Measurements from ENCODE around the gene WWOX. TPM values are rescaled to one million over a fixed set of nuclear protein-coding genes. Genes with fewer than 3 reads are reported as not detected.
A peak's percentile ranks its signal among the peaks of the same experiment; 100 is the strongest.
"Not testable (repeated sequence)": the region's sequence is repeated elsewhere in the genome, so short reads cannot be mapped to it uniquely, and the experiment has no call there.

The WWOX gene
- total RNA-seq, 1 donor from 2014 or later, result 11.2 TPM

- no peak for ATAC-seq
These were observed 565.6 kb downstream of the WWOX start for GRCh38 chr16:78664811-78665772.

GRCh38 chr16:78666318-78666717, 566.9 kb downstream of the WWOX start:
- no peak for ATAC-seq

DNA sequence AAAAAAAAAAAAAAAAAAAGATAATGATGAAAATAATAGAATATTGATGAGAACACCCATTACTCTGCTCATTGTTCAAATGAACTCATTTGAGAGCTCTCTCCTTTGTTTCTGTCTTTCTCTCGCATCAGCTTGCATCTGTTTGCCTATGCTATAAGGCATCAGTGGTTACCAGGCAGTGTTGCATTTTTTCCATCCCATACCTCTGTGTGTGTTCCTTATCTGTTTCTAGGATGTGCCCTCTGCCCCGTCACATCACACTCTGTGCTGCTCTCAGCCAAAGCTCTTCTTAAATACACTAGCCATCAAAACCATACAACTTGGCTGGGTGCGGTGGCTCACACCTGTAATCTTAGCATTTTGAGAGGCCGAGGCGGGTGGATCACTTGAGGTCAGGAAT, 568.2 kb downstream of the WWOX start:
- no peak for ATAC-seq

DNA sequence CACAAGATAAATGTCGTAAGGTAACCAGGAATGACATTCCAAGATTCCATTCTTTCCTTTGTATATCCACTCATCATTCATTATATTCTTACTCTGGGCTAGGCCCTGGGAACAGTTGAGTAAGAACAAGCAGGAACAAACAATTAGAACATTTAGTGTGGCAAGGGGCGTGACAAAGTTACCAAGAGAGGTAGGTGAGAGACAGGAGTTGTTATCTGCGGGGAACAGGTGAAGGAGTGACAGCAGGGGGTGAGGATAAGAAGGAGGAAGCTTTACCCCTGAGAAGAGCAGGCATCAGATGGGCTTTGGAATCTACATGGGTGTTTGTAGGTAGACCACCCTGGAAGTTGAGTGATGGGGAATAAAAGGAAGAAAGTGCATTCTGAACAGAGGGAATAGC, 568.9 kb downstream of the WWOX start:
- ATAC-seq, result no peak

DNA sequence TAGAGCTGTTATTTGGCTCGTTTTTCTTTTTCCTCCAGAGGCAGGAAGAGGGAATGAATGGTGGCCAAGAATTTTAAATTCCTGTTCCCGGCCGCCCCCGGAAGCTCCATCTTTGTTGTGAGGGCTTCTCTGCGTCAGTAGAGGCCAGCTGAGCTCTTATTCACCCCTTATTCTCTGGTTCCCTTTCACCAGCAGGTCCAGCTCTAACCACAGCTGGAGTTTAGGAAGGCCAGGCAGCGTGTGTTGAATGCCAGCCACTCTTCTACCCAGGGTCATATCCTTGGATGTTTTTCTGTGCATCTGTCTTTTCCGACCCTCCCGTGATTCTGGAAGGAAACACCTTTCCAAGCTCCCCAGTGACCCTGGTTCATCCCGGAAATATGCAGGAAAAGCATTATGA, 570.5 kb downstream of the WWOX start:
- no peak for ATAC-seq

DNA sequence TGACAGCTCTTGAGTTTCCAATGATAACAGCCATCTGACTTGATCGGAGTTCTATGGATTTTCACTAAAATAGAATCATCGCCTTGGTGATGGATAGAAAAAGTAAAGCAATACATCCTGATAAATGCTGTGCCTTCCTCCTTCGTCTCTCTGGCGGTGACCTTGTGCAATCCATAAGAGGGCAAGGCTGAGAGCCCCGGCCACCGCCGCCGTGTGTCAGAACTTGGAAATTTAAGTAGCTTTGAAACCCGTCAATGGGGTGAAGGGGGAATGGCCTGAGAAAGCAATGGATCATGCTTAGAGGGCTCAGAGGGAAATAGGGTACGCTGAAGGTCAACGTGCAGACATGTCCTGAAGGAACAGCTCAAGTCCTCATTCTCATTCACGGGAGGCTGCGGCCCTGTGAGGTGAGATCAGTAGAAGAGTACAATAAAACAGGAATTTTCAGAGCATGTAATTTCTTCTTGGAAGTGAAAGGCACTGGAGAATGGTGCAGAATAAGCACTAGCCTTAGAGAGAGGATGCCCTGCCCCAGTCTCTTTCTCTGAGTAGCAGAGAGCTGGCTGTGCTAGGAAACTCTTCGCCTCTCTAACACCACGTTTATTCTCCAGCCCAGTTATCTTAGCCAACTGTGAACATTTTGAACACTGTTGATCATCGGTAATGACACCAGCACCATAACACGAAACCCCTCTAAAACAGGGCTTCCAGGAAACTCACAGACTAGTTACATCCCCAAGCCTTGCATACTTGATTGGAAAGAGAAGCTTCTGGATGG, 573.5 kb downstream of the WWOX start:
- ATAC-seq, result no peak

- ATAC-seq, result no peak
These were observed 574.4 kb downstream of the WWOX start for GRCh38 chr16:78673884-78674283.

GRCh38 chr16:78675312-78675711, 575.9 kb downstream of the WWOX start:
- no peak for ATAC-seq

DNA sequence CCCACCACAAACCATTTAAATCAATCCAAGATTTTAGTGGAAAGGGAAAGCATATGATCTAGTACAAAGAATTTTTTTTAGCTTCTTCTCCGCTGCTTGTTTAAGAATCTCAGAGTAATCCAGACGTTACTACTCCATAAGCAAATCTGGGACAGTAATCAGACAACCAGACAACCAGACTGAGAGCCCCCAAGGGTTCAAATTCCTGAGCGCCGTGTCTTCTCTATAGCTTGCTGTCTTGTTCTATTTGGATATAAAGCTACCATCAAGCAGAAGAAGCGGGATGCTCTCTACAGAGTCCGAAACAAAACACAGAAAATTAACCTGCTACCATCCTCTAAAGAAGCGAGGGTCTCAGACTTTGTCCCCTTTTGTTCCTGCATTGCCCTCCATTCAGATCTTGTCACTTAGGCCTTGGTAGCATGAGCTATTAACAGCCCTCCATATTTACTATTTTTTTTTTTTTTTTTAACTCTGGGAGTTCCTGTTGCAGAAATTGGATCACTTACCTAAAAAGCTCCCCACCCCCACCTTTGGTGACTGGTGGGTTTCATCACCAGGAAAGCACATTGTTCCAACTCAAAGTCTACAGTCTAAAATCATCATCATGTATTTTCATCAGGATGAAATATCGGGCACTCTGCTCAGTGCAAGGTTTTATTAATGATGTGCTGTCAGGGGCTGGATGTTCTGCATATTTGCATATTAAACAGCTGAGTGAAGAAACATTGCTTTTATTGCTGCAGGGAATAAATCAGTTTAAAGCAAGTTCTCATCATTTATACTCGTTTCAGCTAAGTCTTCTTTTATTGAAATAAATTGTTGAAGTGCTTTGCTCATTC, 576.7 kb downstream of the WWOX start:
- no peak for ATAC-seq

GRCh38 chr16:78677181-78677731, 577.8 kb downstream of the WWOX start:
- ATAC-seq, result no peak

GRCh38 chr16:78679546-78679945, 580.1 kb downstream of the WWOX start:
- ATAC-seq, result no peak

GRCh38 chr16:78681743-78682142, 582.3 kb downstream of the WWOX start:
- ATAC-seq, result no peak

DNA sequence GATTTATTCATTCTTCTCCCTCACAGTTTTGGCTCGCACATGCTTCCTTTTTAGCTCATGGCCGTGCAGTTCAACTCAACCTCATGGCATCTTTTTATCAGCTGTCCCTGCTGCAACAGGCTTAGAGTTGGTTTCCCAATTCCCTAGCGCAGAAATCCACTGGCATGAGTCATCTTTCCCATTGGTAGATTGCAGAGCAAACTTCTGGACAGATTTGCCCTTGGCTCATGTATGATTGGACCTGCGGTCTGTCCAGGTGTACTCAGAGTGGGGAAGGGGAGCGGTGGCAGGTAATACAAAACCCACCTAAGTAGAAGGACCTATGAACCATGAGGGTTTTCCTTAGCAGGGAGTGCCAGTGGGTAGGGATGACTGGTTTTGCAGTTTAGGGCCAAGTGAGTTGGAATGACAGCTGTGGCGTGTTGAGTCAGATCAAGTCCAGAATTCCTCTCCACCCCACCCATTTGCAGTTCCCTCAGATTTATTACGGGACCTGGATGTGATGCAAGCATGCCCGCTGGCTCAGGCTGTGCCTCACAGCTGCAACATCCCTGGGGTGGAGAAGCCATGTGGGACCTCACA, 584.7 kb downstream of the WWOX start:
- ATAC-seq, result peak; percentile 92

- peak; percentile 26 for ATAC-seq
These were observed 585.4 kb downstream of the WWOX start for GRCh38 chr16:78684655-78685375.

DNA sequence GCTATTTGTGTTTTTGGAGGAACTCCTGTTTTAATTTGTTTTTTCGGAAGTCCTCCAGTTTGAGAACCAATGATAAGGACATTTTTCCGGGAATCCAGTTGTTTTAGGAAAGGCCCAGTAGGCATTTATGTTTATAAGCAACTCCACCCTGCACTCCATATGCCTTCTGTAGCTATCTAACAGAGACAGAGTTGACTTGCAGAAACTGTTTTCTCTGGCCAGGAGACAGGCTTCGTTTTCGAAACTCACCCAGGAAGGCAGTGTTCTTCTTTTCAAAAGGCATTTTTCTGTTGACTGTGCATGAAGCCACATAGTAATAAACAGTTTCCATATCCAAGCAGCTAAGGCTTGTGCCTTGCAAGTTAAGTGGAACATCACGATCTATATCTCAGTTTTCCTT, 587.1 kb downstream of the WWOX start:
- no peak for ATAC-seq

DNA sequence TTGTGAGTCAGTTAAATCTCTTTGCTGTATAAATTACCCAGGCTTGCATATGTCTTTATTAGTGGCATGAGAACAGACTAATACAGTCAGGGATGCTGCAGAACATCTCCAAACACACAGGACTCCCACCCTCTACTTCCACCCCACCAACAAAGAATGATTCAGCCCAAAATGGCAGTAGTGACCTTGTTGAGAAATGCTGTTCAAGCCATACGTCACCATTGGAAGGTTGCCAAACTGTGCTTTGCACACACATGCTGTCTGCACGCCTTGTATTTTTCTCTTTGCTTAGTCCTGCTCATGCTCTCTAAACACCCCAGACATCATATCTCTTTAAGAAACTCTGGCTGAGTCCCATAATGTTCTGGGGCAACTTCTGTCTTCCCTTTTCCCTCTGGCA, 589.6 kb downstream of the WWOX start:
- ATAC-seq, result no peak

DNA sequence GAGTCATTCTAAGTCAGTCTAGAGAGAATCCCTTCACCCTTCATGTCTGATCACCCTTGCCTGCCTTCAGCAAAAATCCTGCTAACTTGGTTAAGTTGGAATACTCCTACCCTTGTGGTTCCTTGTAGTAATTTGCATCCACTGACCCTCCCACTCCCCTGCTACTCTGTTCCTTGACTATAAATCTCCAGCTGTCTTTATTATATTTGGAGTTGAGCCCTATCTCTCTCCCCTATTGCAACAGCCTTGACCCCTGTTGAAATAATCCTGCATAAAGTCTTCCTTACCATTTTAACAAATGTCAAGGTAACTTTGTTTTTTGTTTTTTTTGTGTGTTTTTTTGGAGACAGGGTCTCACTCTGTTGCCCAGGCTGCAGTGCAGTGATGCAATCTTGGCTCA, 590.1 kb downstream of the WWOX start:
- ATAC-seq, result no peak

GRCh38 chr16:78690510-78690909, 591.1 kb downstream of the WWOX start:
- no peak for ATAC-seq

GRCh38 chr16:78691746-78692145, 592.3 kb downstream of the WWOX start:
- ATAC-seq, result not testable (repeated sequence)

GRCh38 chr16:78693496-78693895, 594.0 kb downstream of the WWOX start:
- no peak for ATAC-seq

- no peak for ATAC-seq
These were observed 595.0 kb downstream of the WWOX start for GRCh38 chr16:78694414-78694813.
